H7 (cell line): ENCODE data around the gene SPATA32. TPM values are rescaled to one million over a fixed set of nuclear protein-coding genes. Genes with fewer than 3 reads are reported as not detected.
A peak's percentile ranks its signal among the peaks of the same experiment; 100 is the strongest.
"Not testable (repeated sequence)": the region's sequence is repeated elsewhere in the genome, so short reads cannot be mapped to it uniquely, and the experiment has no call there.

ENCODE experiments used
- DNase-seq: peaks from one replicate; pipeline ENCODE4 v3.0.0; 2012
- H3K27me3 ChIP-seq: 2 replicates; pipeline ENCODE4 v1.6.0; 2011; ENCODE audit warnings: mild to moderate bottlenecking, low read length; ENCODE audit not compliant: control insufficient read depth, insufficient read depth
- H3K36me3 ChIP-seq: replicated peaks from 2 replicates; pipeline ENCODE4 v1.5.1; 2011; ENCODE audit warnings: low read length; ENCODE audit not compliant: control insufficient read depth, insufficient read depth
- H3K4me3 ChIP-seq: 2 replicates; pipeline ENCODE4 v1.5.1; 2011; ENCODE audit warnings: low read depth, mild to moderate bottlenecking, control low read depth, low read length, moderate library complexity; ENCODE audit not compliant: insufficient read depth
- total RNA-seq: library from RNA; depleted of rRNA; stranded (reverse); fragments of >200 nt; shearing (Covaris generic); gene quantifications from 2 replicates; pipeline ENCODE4 v1.2.3, GENCODE V29; 2014

The SPATA32 gene
- total RNA-seq, 1 experiment from 2014 or later: 0.24 TPM

GRCh38 chr17:45253879-45254278 lies 8.0 kb downstream of the SPATA32 start:
- no peaks in the 10 kb centered on the region for H3K27me3 ChIP-seq
- H3K36me3 ChIP-seq: peaks cover 2% of the 10 kb centered on the region; the same call in 1 of the 2 replicates
- DNase-seq: no peak
- H3K4me3 ChIP-seq: no peak overlapping the region

GRCh38 chr17:45253237-45253636 lies 8.7 kb downstream of the SPATA32 start:
- not testable (repeated sequence) for DNase-seq, H3K36me3 ChIP-seq, H3K27me3 ChIP-seq, H3K4me3 ChIP-seq

- peaks cover 2% of the 10 kb centered on the region; the same call in 1 of the 2 replicates for H3K36me3 ChIP-seq
- no peak overlapping the region for H3K4me3 ChIP-seq
- no peaks in the 10 kb centered on the region for H3K27me3 ChIP-seq
- no peak for DNase-seq
These were observed 10.0 kb downstream of the SPATA32 start for GRCh38 chr17:45251931-45252330.

- Histone ChIP-seq H3K27me3 (no peaks in the 10 kb centered on the region; the same call in 1 of the 2 replicates), H3K36me3 (peaks cover 2% of the 10 kb centered on the region; the same call in 1 of the 2 replicates), H3K4me3 (peak overlapping the region; percentile 80)
- DNase-seq: peak; percentile 92
These were observed 13.5 kb downstream of the SPATA32 start for GRCh38 chr17:45248132-45248957.

GRCh38 chr17:45247429-45248131 lies 14.3 kb downstream of the SPATA32 start:
- DNase-seq: peak; percentile 100
- Histone ChIP-seq H3K27me3 (no peaks in the 10 kb centered on the region; the same call in 1 of the 2 replicates), H3K36me3 (peaks cover 2% of the 10 kb centered on the region; the same call in 1 of the 2 replicates), H3K4me3 (peak overlapping the region; percentile 80)

- DNase-seq: peak; percentile 96
- H3K4me3 ChIP-seq: peak overlapping the region; percentile 80
These were observed 14.9 kb downstream of the SPATA32 start for GRCh38 chr17:45246861-45247428.

GRCh38 chr17:45246338-45246737 lies 15.6 kb downstream of the SPATA32 start:
- H3K27me3 ChIP-seq: peaks cover 8% of the 10 kb centered on the region
- H3K4me3 ChIP-seq: peak overlapping the region; percentile 80; the same call in 1 of the 2 replicates
- peaks cover 2% of the 10 kb centered on the region; the same call in 1 of the 2 replicates for H3K36me3 ChIP-seq
- no peak for DNase-seq

More at GRCh38 chr17:45246861-45247428, 14.9 kb downstream of the SPATA32 start:
- peaks cover 2% of the 10 kb centered on the region; the same call in 1 of the 2 replicates for H3K36me3 ChIP-seq
- H3K27me3 ChIP-seq: peaks cover 4% of the 10 kb centered on the region; the same call in 1 of the 2 replicates

GRCh38 chr17:45244725-45245656 lies 16.9 kb downstream of the SPATA32 start:
- DNase-seq: no peak
- Histone ChIP-seq H3K36me3 (peaks cover 2% of the 10 kb centered on the region; the same call in 1 of the 2 replicates), H3K4me3 (no peak overlapping the region)

GRCh38 chr17:45243750-45244149 lies 18.1 kb downstream of the SPATA32 start:
- Histone ChIP-seq H3K27me3 (peaks cover 24% of the 10 kb centered on the region), H3K36me3 (no peaks in the 10 kb centered on the region), H3K4me3 (no peak overlapping the region)
- DNase-seq: no peak

More at GRCh38 chr17:45244725-45245656, 16.9 kb downstream of the SPATA32 start:
- peaks cover 21% of the 10 kb centered on the region for H3K27me3 ChIP-seq

- H3K27me3 ChIP-seq: peaks cover 27% of the 10 kb centered on the region
- H3K4me3 ChIP-seq: peak overlapping the region; percentile 12
- no peaks in the 10 kb centered on the region for H3K36me3 ChIP-seq
- no peak for DNase-seq
These were observed 19.9 kb downstream of the SPATA32 start for GRCh38 chr17:45242029-45242414.

GRCh38 chr17:45241328-45242028 lies 20.4 kb downstream of the SPATA32 start:
- H3K4me3 ChIP-seq: peak overlapping the region; percentile 55
- peak; percentile 97 for DNase-seq
- peaks cover 27% of the 10 kb centered on the region for H3K27me3 ChIP-seq

GRCh38 chr17:45240905-45241327 lies 21.0 kb downstream of the SPATA32 start:
- H3K36me3 ChIP-seq: no peaks in the 10 kb centered on the region
- peaks cover 27% of the 10 kb centered on the region for H3K27me3 ChIP-seq
- peak overlapping the region; percentile 55 for H3K4me3 ChIP-seq
- DNase-seq: peak; percentile 82

More at GRCh38 chr17:45241328-45242028, 20.4 kb downstream of the SPATA32 start:
- H3K36me3 ChIP-seq: no peaks in the 10 kb centered on the region

GRCh38 chr17:45238155-45238774 lies 23.6 kb downstream of the SPATA32 start:
- Histone ChIP-seq H3K36me3 (no peaks in the 10 kb centered on the region), H3K27me3 (peaks cover 27% of the 10 kb centered on the region), H3K4me3 (no peak overlapping the region)
- DNase-seq: no peak
